Keratinocyte (primary cell): ENCODE measurements around the gene CIT. TPM values are rescaled to one million over a fixed set of nuclear protein-coding genes. Genes with fewer than 3 reads are reported as not detected.

Experiments
- DNase-seq: peaks from one replicate; pipeline ENCODE4 v3.0.0-alpha.2; 2011; ENCODE audit warnings: low read depth, missing footprints, low spot score
- FAIRE-seq: peaks from 2 replicates; lab custom pipeline; 2011; peaks lifted over from hg19 to GRCh38; lab: Jason Lieb, UNC
- H2AFZ ChIP-seq: 2 replicates; pipeline ENCODE4 v1.6.0; 2012; ENCODE audit warnings: low read length, control low read depth, inconsistent platforms; ENCODE audit not compliant: control insufficient read depth
- H3K27ac ChIP-seq: 2 replicates; pipeline ENCODE4 v1.5.1; 2011; ENCODE audit warnings: low read length; ENCODE audit not compliant: control insufficient read depth, insufficient read depth
- H3K27me3 ChIP-seq: 3 replicates; pipeline ENCODE4 v1.6.0; 2011; ENCODE audit warnings: low read length; ENCODE audit not compliant: control insufficient read depth, insufficient read depth; ENCODE audit errors: extremely low read depth
- H3K36me3 ChIP-seq, 2 experiments: 2 replicates in 1 of 2; 3 replicates in 1 of 2; pipeline ENCODE4 v1.5.1; 2011; ENCODE audit warnings: low read length in 2 of 2, mild to moderate bottlenecking in 1 of 2; ENCODE audit not compliant: control insufficient read depth in 2 of 2, insufficient read depth in 2 of 2; ENCODE audit errors: extremely low read depth in 1 of 2
- H3K4me1 ChIP-seq: 3 replicates; pipeline ENCODE4 v1.5.1; 2011; ENCODE audit warnings: low read length; ENCODE audit not compliant: control insufficient read depth, insufficient read depth; ENCODE audit errors: extremely low read depth
- H3K4me2 ChIP-seq: 3 replicates; pipeline ENCODE4 v1.6.0; 2011; ENCODE audit warnings: low read depth, low read length; ENCODE audit not compliant: control insufficient read depth, insufficient read depth; ENCODE audit errors: extremely low read depth
- H3K4me3 ChIP-seq, 3 experiments: fragments of 200-600 bp in 1 of 3; sonication (generic) in 1 of 3; 2 replicates in 2 of 3; 3 replicates in 1 of 3; pipeline ENCODE4 v1.5.1; 2011 to 2016; ENCODE audit warnings: low read length in 3 of 3, mild to moderate bottlenecking in 3 of 3, control low read depth in 2 of 3, inconsistent platforms in 1 of 3, low read depth in 1 of 3, mixed read lengths in 1 of 3, mixed run types in 1 of 3, moderate library complexity in 1 of 3; ENCODE audit not compliant: control insufficient read depth in 2 of 3, insufficient read depth in 2 of 3; ENCODE audit errors: extremely low read depth in 1 of 3
- H3K79me2 ChIP-seq: 2 replicates; pipeline ENCODE4 v1.6.0; 2012; ENCODE audit warnings: low read length; ENCODE audit not compliant: control insufficient read depth, insufficient read depth
- H3K9ac ChIP-seq: 3 replicates; pipeline ENCODE4 v1.6.0; 2011; ENCODE audit warnings: low read length; ENCODE audit not compliant: control insufficient read depth, insufficient read depth; ENCODE audit errors: extremely low read depth
- H3K9me1 ChIP-seq: 3 replicates; pipeline ENCODE4 v1.6.0; 2011; ENCODE audit warnings: low read length; ENCODE audit not compliant: control insufficient read depth, insufficient read depth; ENCODE audit errors: extremely low read depth
- H3K9me3 ChIP-seq: 2 replicates; pipeline ENCODE4 v1.5.1; 2012; ENCODE audit warnings: low read depth, low read length; ENCODE audit not compliant: control insufficient read depth
- H4K20me1 ChIP-seq: 3 replicates; pipeline ENCODE4 v1.6.0; 2011; ENCODE audit warnings: low read length; ENCODE audit not compliant: control insufficient read depth, insufficient read depth; ENCODE audit errors: extremely low read depth
- CTCF ChIP-seq, 3 experiments: IDR thresholded peaks in 1 of 3; conservative IDR thresholded peaks in 1 of 3; optimal IDR thresholded peaks in 1 of 3; 2 replicates in 2 of 3; 3 replicates in 1 of 3; pipeline versions ENCODE3 to v1.5.1; 2011; ENCODE audit warnings: low read length in 3 of 3, mild to moderate bottlenecking in 3 of 3, moderate library complexity in 2 of 3, control low read depth in 1 of 3, inconsistent platforms in 1 of 3; ENCODE audit not compliant: insufficient read depth in 2 of 3; ENCODE audit errors: extremely low read depth in 1 of 3
- EZH2 ChIP-seq: IDR thresholded peaks from one replicate; pipeline ENCODE4 v1.6.1; 2012; ENCODE audit warnings: inconsistent platforms, mild to moderate bottlenecking, low read length, moderate library complexity
- dilution Hi-C: fragments of 300-500 bp; cut with MboI; formaldehyde crosslinking; loops from one replicate; pipeline ENCODE4 v1.7.0; 2020; ENCODE audit warnings: low sequenced_read_pairs; ENCODE audit not compliant: extremely low pct_ligation_motif_present
- polyA plus RNA-seq, 5 experiments: library from polyadenylated mRNA; depleted of rRNA in 3 of 5; stranded (reverse) in 3 of 5; stranded (forward) in 1 of 5; unstranded in 1 of 5; fragments of >200 nt; gene quantifications; 1 replicate in 1 of 5; 2 replicates in 3 of 5; 3 replicates in 1 of 5; pipeline versions ENCODE4 v1.2.1 to v1.2.3, GENCODE V29; 2011 to 2012; ENCODE audit warnings: missing spikeins in 2 of 5, low read depth in 1 of 5, low replicate concordance in 1 of 5

CIT gene
- polyA plus RNA-seq, 1 donor (not counting 4 experiments of a cell fraction or from before 2014, with no cell fraction given): 6.2 TPM

DNA sequence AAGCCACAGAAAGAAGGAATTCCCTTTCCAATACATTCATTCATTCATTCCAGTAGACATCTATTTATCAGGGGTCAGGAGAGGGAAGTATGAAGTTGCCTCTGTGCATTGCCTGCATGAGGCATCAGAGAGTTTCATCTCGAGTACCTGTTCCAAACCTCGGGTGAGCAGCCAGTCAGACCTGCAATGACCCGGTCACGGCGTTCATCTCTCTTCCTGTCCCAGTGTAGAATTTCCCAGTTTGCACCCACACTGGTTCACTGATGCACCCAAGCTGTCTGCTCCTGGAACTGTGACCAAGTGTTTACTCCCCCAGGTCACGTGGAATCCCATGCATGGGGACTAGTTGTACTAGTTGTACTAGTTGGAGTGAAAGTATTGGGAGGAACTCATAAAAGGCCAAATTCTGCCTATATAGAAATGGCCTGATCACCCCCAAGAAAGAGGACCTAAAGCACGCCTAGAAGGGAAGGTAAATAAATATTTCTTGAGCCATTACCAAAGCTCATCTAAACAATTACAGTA, 231.5 kb downstream of the CIT start:
- Histone ChIP-seq H3K4me3 (no peak overlapping the region), H3K4me2 (no peak overlapping the region), H3K27ac (no peak overlapping the region), H3K79me2 (no peaks in the 10 kb centered on the region), H3K9me3 (no peaks in the 10 kb centered on the region), H3K36me3 (no peaks in the 10 kb centered on the region), H3K27me3 (no peaks in the 10 kb centered on the region), H3K4me1 (no peaks in the 10 kb centered on the region), H4K20me1 (no peaks in the 10 kb centered on the region), H3K9ac (no peak overlapping the region), H2AFZ (no peak overlapping the region), H3K9me1 (no peaks in the 10 kb centered on the region)
- DNase-seq: no peak
- TF ChIP-seq CTCF (optimal IDR thresholded peaks at IDR 0.05 in 1 of 3, IDR thresholded peaks at IDR 0.05 in 1 of 3, conservative IDR thresholded peaks at IDR 0.05 in 1 of 3; ENCODE audit: extremely low read depth in 1 of 3, insufficient read depth in 2 of 3, low read length in 3 of 3) (no peak), EZH2 (no peak)
- dilution Hi-C loops: no loop called here
- no peak for FAIRE-seq

DNA sequence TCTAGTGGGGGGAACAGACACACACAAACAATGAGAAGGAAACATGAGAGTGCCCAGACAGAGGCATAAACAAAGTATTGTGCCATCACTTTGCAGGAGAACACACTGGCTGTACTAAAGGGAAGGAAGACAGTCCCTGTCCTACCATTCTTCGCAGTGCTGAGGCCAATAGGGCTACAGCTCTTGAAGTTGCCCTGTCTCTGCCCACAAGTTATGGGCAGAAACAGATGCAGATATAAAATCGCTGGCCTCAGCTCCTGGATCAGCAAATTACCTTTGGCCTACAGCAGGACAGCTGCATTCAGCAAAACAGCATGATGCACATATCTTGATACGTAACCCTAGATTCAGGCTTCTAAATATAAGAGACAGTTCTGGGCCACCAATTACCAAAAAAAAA, 232.2 kb downstream of the CIT start:
- TF ChIP-seq EZH2 (no peak), CTCF (optimal IDR thresholded peaks at IDR 0.05 in 1 of 3, IDR thresholded peaks at IDR 0.05 in 1 of 3, conservative IDR thresholded peaks at IDR 0.05 in 1 of 3; ENCODE audit: extremely low read depth in 1 of 3, insufficient read depth in 2 of 3, low read length in 3 of 3) (no peak)
- dilution Hi-C loops: no loop called here
- Histone ChIP-seq H3K9ac (no peak overlapping the region), H3K27me3 (no peaks in the 10 kb centered on the region), H3K36me3 (no peaks in the 10 kb centered on the region), H2AFZ (no peak overlapping the region), H3K4me2 (no peak overlapping the region), H3K9me3 (no peaks in the 10 kb centered on the region), H3K4me3 (no peak overlapping the region), H4K20me1 (no peaks in the 10 kb centered on the region), H3K27ac (no peak overlapping the region), H3K79me2 (no peaks in the 10 kb centered on the region), H3K4me1 (no peaks in the 10 kb centered on the region), H3K9me1 (no peaks in the 10 kb centered on the region)
- no peak for FAIRE-seq
- no peak for DNase-seq
